T-cell (primary cell): ENCODE results near the gene MRPL20. TPM values are rescaled to one million over a fixed set of nuclear protein-coding genes. Genes with fewer than 3 reads are reported as not detected.
"Not testable (repeated sequence)": the region's sequence is repeated elsewhere in the genome, so short reads cannot be mapped to it uniquely, and the experiment has no call there.

ENCODE experiments used
- ATAC-seq, 4 experiments: fragments of 200-7000 bp in 3 of 4; fragments of 150-1000 bp in 1 of 4; cut with Tn5 transposase; replicated peaks in 1 of 4; 1 replicate in 3 of 4; 2 replicates in 1 of 4; pipeline ENCODE4 v1.10.0; 2021; ENCODE audit warnings: moderate library complexity in 3 of 4, mild to moderate bottlenecking in 2 of 4, moderate number of reproducible peaks in 1 of 4
- CTCF ChIA-PET, 2 donors: fragments of 300-600 bp; sonication (Branson Sonifier 250); formaldehyde crosslinking; loops; one replicate each; lab custom pipeline; 2022; ENCODE audit warnings: antibody characterized with exemption in 2 of 2; lab: Charles Lee
- POLR2A ChIA-PET, 2 donors: fragments of 300-600 bp; sonication (Branson Sonifier 250); formaldehyde crosslinking; loops; one replicate each; lab custom pipeline; 2022; ENCODE audit warnings: antibody characterized with exemption in 2 of 2; lab: Charles Lee
- DNase-seq, 35 experiments: peaks; one replicate each; pipeline versions ENCODE4 v3.0.0 to v3.0.0-alpha.2; 2013 to 2023
- H3K27ac ChIP-seq: one replicate; pipeline ENCODE4 v1.5.1; 2013; ENCODE audit warnings: low read length
- H3K27me3 ChIP-seq, 2 experiments: replicated peaks in 1 of 2; 1 replicate in 1 of 2; 2 replicates in 1 of 2; pipeline versions ENCODE4 v1.6.1 to v1.7.0; 2013; ENCODE audit warnings: low read length in 1 of 2, mixed read lengths in 1 of 2; ENCODE audit not compliant: control insufficient read depth in 2 of 2, insufficient read depth in 2 of 2; ENCODE audit errors: extremely low read depth in 1 of 2
- H3K36me3 ChIP-seq, 2 donors: 1 replicate in 1 of 2; 2 replicates in 1 of 2; pipeline versions ENCODE4 v1.6.1 to v1.7.0; 2013; ENCODE audit warnings: low read length in 1 of 2; ENCODE audit not compliant: control insufficient read depth in 2 of 2, insufficient read depth in 1 of 2; ENCODE audit errors: extremely low read depth in 1 of 2
- H3K4me1 ChIP-seq, 2 experiments: 1 replicate in 1 of 2; 2 replicates in 1 of 2; pipeline versions ENCODE4 v1.6.1 to v1.7.0; 2013; ENCODE audit warnings: low read length in 2 of 2, mixed read lengths in 1 of 2; ENCODE audit not compliant: insufficient read depth in 2 of 2, control insufficient read depth in 1 of 2; ENCODE audit errors: extremely low read depth in 1 of 2
- H3K4me3 ChIP-seq, 2 donors: 1 replicate in 1 of 2; 2 replicates in 1 of 2; pipeline versions ENCODE4 v1.5.1 to v1.7.0; 2013; ENCODE audit warnings: mild to moderate bottlenecking in 2 of 2, low read length in 1 of 2, moderate library complexity in 1 of 2; ENCODE audit not compliant: control insufficient read depth in 1 of 2; ENCODE audit errors: extremely low read depth in 1 of 2
- H3K9me3 ChIP-seq: 2 replicates; pipeline ENCODE4 v1.7.0; 2013
- H3K27ac Mint-ChIP-seq, 2 donors: one replicate each; pipeline ENCODE4 v1.8.0; 2020 to 2021; ENCODE audit warnings: mild to moderate bottlenecking in 2 of 2, mixed read lengths in 2 of 2
- H3K27me3 Mint-ChIP-seq, 2 donors: one replicate each; pipeline ENCODE4 v1.8.0; 2021 to 2022; ENCODE audit warnings: mixed read lengths in 2 of 2
- H3K36me3 Mint-ChIP-seq: one replicate; pipeline ENCODE4 v1.8.0; 2021; ENCODE audit warnings: mixed read lengths
- H3K4me1 Mint-ChIP-seq, 3 donors: one replicate each; pipeline ENCODE4 v1.8.0; 2020 to 2022; ENCODE audit warnings: mixed read lengths in 3 of 3, mild to moderate bottlenecking in 1 of 3
- H3K4me3 Mint-ChIP-seq, 3 donors: one replicate each; pipeline ENCODE4 v1.8.0; 2020 to 2022; ENCODE audit warnings: mild to moderate bottlenecking in 3 of 3, mixed read lengths in 3 of 3, moderate library complexity in 3 of 3
- H3K9me3 Mint-ChIP-seq, 3 donors: one replicate each; pipeline ENCODE4 v1.8.0; 2020 to 2022; ENCODE audit warnings: mixed read lengths in 3 of 3
- WGBS: methylation state at CpG from one replicate; pipeline ENCODE4 v1.1.5; 2013; ENCODE audit warnings: missing lambda C conversion rate; ENCODE audit not compliant: insufficient coverage; 5-methylcytosine and 5-hydroxymethylcytosine counted together
- total RNA-seq, 35 experiments: library from RNA in 6 of 35; stranded (reverse) in 6 of 35; fragments of 120-200 nt in 1 of 35; gene quantifications; one replicate each; pipeline versions ENCODE4 v1.2.1 to v1.2.4 and lab custom pipeline; 2013 to 2026

MRPL20 gene
- total RNA-seq, 5 donors from 2014 or later (not counting 1 experiment from before 2014, with no cell fraction given), result 106 to 123 (median 114) TPM

GRCh38 chr1:1370771-1371300 lies 36.3 kb downstream of the MRPL20 start:
- Histone ChIP-seq H3K27me3 (no peaks in the 10 kb centered on the region), H3K4me1 (peaks cover 15 to 44% of the 10 kb centered on the region in 2 experiments), H3K36me3 (peaks cover 0 to 4% of the 10 kb centered on the region in 2 donors), H3K27ac (peak overlapping the region; percentile 31), H3K9me3 (no peaks in the 10 kb centered on the region), H3K4me3 (no peak overlapping the region)
- no peaks in the 10 kb centered on the region for H3K9me3 Mint-ChIP-seq
- no peaks in the 10 kb centered on the region for H3K27me3 Mint-ChIP-seq
- POLR2A ChIA-PET, result no interaction called here
- peaks cover 0 to 41% (median 23%) of the 10 kb centered on the region in 3 donors for H3K4me1 Mint-ChIP-seq
- DNase-seq (peak in 2 of 35 experiments; percentile 11 to 25), ATAC-seq (no peak)
- no peaks in the 10 kb centered on the region for H3K36me3 Mint-ChIP-seq
- 88% methylated on average over 14 of the region's 16 CpGs for WGBS
- CTCF ChIA-PET, result interaction anchor here in 1 of 2 donors (0.8 to 1.3 kb wide), 4 partner anchors 11 to 66 kb away, joined by 3 to 7 read pairs (median 3); partner anchors contain the start of gene CCNL2
- H3K27ac Mint-ChIP-seq, result no peak overlapping the region
- H3K4me3 Mint-ChIP-seq, result peak overlapping the region in 1 of 3 donors; percentile 56

- no CpG with 5 or more reads among the region's 14 CpGs for WGBS
- H3K27ac ChIP-seq, POLR2A ChIA-PET, ATAC-seq, H3K27me3 ChIP-seq, H3K4me3 ChIP-seq, H3K36me3 ChIP-seq, DNase-seq, H3K9me3 Mint-ChIP-seq, H3K36me3 Mint-ChIP-seq, H3K9me3 ChIP-seq, H3K27me3 Mint-ChIP-seq, CTCF ChIA-PET: not testable (repeated sequence)
- Mint-ChIP-seq H3K27ac (peak overlapping the region; percentile 22 to 27), H3K4me1 (peaks cover 0 to 37% (median 23%) of the 10 kb centered on the region in 3 donors), H3K4me3 (peak overlapping the region in 1 of 3 donors; percentile 56)
- H3K4me1 ChIP-seq, result peaks cover 15 to 40% of the 10 kb centered on the region in 2 experiments
Measured at GRCh38 chr1:1370094-1370493, 37.0 kb downstream of the MRPL20 start.

GRCh38 chr1:1367315-1367714 lies 39.8 kb downstream of the MRPL20 start:
- ATAC-seq (no peak), DNase-seq (no peak)
- Mint-ChIP-seq H3K9me3 (no peaks in the 10 kb centered on the region), H3K4me1 (peaks cover 0 to 23% (median 10%) of the 10 kb centered on the region in 3 donors), H3K27me3 (no peaks in the 10 kb centered on the region), H3K27ac (no peak overlapping the region), H3K36me3 (no peaks in the 10 kb centered on the region), H3K4me3 (no peak overlapping the region)
- POLR2A ChIA-PET, result no interaction called here
- Histone ChIP-seq H3K9me3 (no peaks in the 10 kb centered on the region), H3K27ac (no peak overlapping the region), H3K4me1 (peaks cover 15 to 20% of the 10 kb centered on the region in 2 experiments), H3K36me3 (no peaks in the 10 kb centered on the region), H3K27me3 (peaks cover 0 to 4% of the 10 kb centered on the region in 2 experiments), H3K4me3 (no peak overlapping the region)
- WGBS, result 98% methylated on average over 5 of the region's 5 CpGs
- CTCF ChIA-PET, result no interaction called here

- Mint-ChIP-seq H3K27me3 (no peaks in the 10 kb centered on the region), H3K4me1 (peaks cover 0 to 17% (median 7%) of the 10 kb centered on the region in 3 donors), H3K4me3 (no peak overlapping the region), H3K9me3 (no peaks in the 10 kb centered on the region), H3K27ac (no peak overlapping the region), H3K36me3 (no peaks in the 10 kb centered on the region)
- peaks cover 9 to 14% of the 10 kb centered on the region in 2 experiments for H3K4me1 ChIP-seq
- DNase-seq (no peak), ATAC-seq (no peak)
- POLR2A ChIA-PET, result no interaction called here
- CTCF ChIA-PET, result no interaction called here
- no peak overlapping the region for H3K27ac ChIP-seq
- H3K4me3 ChIP-seq, result no peak overlapping the region
- no peaks in the 10 kb centered on the region for H3K9me3 ChIP-seq
- 88% methylated on average over 2 of the region's 3 CpGs for WGBS
- peaks cover 0 to 4% of the 10 kb centered on the region in 2 experiments for H3K27me3 ChIP-seq
- H3K36me3 ChIP-seq, result no peaks in the 10 kb centered on the region
Measured at GRCh38 chr1:1366699-1367066, 40.4 kb downstream of the MRPL20 start.

- Mint-ChIP-seq H3K36me3 (no peaks in the 10 kb centered on the region), H3K9me3 (no peaks in the 10 kb centered on the region), H3K4me3 (no peak overlapping the region), H3K4me1 (peaks cover 0 to 11% (median 2%) of the 10 kb centered on the region in 3 donors), H3K27ac (no peak overlapping the region), H3K27me3 (no peaks in the 10 kb centered on the region)
- DNase-seq (no peak), ATAC-seq (no peak)
- peaks cover 0 to 9% of the 10 kb centered on the region in 2 experiments for H3K27me3 ChIP-seq
- no peak overlapping the region for H3K4me3 ChIP-seq
- CTCF ChIA-PET, result no interaction called here
- POLR2A ChIA-PET, result no interaction called here
- no peaks in the 10 kb centered on the region for H3K36me3 ChIP-seq
- no peaks in the 10 kb centered on the region for H3K9me3 ChIP-seq
- no peak overlapping the region for H3K27ac ChIP-seq
- peaks cover 3 to 9% of the 10 kb centered on the region in 2 experiments for H3K4me1 ChIP-seq
- WGBS, result 76% methylated on average over 10 of the region's 10 CpGs
Measured at GRCh38 chr1:1365875-1366698, 41.0 kb downstream of the MRPL20 start.

- Mint-ChIP-seq H3K9me3 (no peaks in the 10 kb centered on the region), H3K36me3 (no peaks in the 10 kb centered on the region), H3K4me1 (peaks cover 3 to 8% (median 4%) of the 10 kb centered on the region in 3 donors), H3K4me3 (no peak overlapping the region), H3K27ac (peak overlapping the region in 1 of 2 donors; percentile 58), H3K27me3 (peaks cover 0 to 5% of the 10 kb centered on the region in 2 donors)
- no peaks in the 10 kb centered on the region for H3K36me3 ChIP-seq
- POLR2A ChIA-PET, result no interaction called here
- CTCF ChIA-PET, result no interaction called here
- peaks cover 0 to 12% of the 10 kb centered on the region in 2 experiments for H3K4me1 ChIP-seq
- peaks cover 0 to 25% of the 10 kb centered on the region in 2 experiments for H3K27me3 ChIP-seq
- H3K9me3 ChIP-seq, result no peaks in the 10 kb centered on the region
- no peak overlapping the region for H3K27ac ChIP-seq
- WGBS, result 81% methylated on average over 8 of the region's 14 CpGs
- no peak overlapping the region for H3K4me3 ChIP-seq
- DNase-seq (no peak), ATAC-seq (no peak)
Measured at GRCh38 chr1:1364266-1364665, 42.8 kb downstream of the MRPL20 start.
